HG02759 (cell line): ENCODE results near the gene DOCK4.

Source experiments
- ATAC-seq: cut with Tn5 transposase; IDR thresholded peaks from one replicate; pipeline ENCODE4 v1.9.1; 2021; ENCODE audit warnings: mild to moderate bottlenecking, moderate library complexity; ENCODE audit not compliant: unreplicated experiment

DOCK4 gene

GRCh38 chr7:112084520-112084971 is 121.7 kb downstream of the DOCK4 start:
- peak; percentile 58 for ATAC-seq

DNA sequence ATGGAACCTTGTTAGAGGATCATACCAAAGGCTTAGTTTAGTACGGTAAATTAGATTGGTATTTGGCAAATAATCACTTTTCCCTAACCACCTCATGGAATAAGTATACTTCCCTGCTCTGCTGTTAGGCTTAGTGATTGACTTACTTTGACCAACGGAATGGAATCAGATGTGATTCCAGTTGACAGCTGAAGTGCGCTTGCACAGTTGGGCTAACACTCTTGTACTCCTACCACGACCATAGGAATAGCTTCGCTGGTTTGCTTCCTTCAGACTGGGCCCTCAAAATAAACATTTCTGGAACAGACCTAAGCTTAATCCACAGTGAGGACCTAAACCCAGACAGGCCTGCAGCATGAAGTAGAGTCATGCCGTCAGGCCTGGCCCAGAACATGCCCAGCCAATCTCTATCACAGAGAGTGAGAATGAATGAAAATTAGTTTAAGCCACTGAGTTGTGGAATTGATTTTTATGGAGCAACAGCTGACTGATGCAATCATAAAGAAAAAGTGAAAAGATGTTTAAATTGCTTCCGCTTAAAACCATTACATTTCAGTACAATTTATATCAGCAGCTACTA is 122.3 kb downstream of the DOCK4 start:
- ATAC-seq: no peak

DNA sequence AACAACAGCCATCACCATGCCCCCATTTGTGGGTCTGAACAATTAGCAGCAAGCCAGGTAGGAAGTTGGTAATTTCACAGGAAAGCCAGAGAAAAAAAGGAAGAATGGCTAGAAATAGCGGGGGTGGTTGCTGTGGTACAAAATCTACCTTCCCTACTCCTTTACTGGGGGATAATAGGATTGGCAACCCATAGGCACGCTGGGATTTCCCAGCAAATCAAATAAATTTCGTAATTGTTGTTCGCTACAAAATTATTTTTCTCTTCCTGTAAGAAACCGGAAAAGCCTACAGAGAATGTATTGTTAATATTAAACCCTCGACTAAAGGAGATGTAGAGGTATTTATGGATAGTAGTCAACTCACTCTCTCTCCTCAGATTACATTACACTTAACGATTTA is 123.9 kb downstream of the DOCK4 start:
- no peak for ATAC-seq

- ATAC-seq: no peak
Observed at GRCh38 chr7:112081778-112082177, 124.4 kb downstream of the DOCK4 start.

DNA sequence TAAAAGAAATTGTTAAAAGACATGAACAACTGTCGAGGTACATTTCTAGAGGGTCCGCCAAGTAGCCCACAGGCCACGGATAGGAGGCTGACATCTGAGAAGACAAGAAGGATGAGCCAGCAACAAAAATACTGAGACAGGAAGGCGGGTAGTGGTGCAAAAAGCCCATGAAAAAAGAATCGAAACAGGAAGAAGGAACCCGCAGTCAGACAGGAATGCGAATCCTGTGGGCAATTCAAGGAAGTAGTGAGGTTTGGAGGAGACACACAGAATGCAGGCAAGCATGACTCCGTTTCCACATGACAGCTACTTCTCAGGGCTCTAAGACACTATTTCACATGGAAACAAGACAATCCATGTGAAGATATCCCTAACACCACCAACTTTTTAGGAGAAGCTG is 125.2 kb downstream of the DOCK4 start:
- peak; percentile 45 for ATAC-seq

DNA sequence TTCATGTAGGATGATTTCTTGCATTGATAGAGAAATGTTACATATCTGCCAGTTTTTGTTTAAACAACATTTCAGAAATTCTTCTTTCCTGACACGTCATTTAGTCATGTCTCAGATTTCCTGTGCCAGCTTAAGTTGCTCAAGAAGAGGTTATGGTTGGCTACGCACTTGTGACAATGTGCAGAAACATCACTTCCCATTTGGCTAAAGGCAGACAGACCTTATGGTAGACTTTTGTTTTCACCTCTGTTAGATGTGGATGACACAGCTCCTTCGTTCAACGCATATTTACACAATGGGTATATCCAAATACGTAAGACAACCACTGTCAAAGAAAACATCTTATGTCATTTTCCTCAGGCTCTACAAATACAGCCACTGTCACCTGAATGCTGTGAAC is 125.8 kb downstream of the DOCK4 start:
- peak; percentile 85 for ATAC-seq

DNA sequence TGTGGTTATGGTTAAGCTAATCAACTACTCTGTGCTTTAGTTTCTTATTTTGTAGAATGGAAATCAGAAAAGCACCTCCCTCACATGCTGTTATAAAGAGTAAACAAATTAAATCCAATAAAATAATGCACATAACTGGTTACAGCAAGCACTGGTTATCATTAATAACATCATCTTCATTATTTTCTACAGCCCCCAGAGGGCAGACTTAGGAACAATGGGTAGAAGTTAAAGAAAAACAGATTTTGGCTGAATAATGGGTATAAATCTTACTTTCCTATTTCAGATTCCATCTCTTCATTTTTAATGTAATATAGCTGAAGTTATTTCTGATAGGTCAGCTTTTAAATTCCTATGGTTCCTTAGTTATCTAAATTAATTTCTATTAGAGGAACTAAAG is 126.5 kb downstream of the DOCK4 start:
- ATAC-seq: no peak

- ATAC-seq: no peak
Observed at GRCh38 chr7:112079122-112079521, 127.1 kb downstream of the DOCK4 start.

DNA sequence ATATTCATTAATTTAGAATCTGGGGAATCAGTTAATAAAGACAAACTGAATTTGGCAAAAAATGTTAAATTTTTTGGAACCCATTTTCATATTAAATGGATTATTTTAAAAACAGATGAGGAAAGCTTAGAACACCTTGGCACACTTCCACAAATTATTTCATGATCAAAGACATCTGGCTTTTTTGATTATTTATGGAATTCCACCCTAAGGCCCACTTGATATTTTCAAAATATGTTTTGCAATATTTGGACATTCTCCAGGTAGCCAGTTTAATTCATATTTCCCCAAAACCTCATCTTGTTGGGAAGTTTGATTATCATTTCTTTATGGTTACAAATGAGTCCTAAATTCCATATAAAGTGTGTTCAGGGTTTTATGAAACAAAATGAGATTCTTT is 129.9 kb downstream of the DOCK4 start:
- ATAC-seq: no peak

- no peak for ATAC-seq
Observed at GRCh38 chr7:112074464-112074863, 131.7 kb downstream of the DOCK4 start.

DNA sequence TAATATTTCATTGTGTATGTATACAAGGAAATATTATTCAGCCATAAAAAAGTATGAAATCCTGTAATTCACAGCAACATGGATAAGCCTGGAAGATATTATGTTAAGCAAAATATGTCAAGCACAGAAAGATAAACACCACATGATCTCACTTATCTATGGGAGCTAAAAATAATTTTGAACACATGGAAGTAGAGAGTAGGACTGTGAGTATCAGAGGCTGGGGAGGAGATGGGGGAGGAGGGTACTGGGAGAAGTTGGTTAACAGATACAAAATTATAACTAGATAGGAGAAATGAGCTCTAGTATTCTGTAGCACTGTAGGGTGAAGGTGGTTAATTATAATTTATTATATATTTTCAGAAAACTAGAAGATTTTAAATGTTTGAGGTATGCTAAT is 132.7 kb downstream of the DOCK4 start:
- no peak for ATAC-seq

DNA sequence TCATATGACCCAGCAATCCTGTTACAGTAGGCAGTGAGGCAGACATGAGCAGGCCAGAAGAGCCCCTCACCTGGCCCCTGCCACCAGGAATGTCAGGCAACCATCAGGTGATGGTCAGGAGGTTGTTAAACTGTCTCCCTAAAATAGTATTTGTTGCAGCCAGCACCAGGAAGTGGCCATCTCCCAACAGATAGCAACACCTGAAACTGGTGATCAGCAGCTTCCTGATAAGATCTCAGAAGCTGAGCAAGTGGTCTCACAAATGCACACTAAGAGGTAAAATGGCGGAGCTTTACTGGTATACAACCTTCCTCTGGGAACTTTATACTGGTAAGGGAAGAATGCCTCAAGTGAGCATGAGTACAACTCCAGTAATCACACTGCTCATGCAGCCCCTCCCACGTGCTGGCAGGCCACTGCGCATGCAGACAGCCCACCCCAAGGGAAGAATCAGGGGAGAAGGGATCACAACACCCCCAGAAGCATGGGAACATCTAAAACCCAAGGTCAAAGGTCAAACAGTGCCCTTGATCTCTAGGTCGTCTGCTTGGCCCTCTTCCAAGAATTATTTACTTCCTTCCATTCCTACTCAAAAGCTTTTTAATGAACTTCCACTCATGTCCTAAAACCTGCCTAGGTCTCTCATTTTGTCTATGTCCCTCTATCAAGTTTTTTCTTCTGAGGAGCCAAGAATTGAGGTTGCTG is 133.5 kb downstream of the DOCK4 start:
- no peak for ATAC-seq

DNA sequence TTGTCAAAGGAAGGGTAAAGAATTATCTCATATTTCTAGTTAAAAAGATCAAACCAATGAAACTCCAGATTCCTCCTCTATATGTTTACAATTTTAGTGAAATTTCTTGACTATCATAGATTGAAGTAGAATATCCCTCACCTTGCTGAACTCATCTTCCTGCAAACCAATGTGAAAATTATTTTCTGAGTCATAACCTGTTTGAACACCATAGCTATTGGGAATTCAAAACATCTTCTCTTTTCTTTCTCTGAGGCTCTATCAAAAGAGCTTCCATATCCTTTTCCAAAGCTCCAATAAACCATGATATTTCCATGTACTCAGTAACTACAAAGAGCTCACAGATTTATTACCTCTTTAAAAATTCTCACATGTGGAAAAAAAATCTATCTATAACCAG is 134.3 kb downstream of the DOCK4 start:
- no peak for ATAC-seq

DNA sequence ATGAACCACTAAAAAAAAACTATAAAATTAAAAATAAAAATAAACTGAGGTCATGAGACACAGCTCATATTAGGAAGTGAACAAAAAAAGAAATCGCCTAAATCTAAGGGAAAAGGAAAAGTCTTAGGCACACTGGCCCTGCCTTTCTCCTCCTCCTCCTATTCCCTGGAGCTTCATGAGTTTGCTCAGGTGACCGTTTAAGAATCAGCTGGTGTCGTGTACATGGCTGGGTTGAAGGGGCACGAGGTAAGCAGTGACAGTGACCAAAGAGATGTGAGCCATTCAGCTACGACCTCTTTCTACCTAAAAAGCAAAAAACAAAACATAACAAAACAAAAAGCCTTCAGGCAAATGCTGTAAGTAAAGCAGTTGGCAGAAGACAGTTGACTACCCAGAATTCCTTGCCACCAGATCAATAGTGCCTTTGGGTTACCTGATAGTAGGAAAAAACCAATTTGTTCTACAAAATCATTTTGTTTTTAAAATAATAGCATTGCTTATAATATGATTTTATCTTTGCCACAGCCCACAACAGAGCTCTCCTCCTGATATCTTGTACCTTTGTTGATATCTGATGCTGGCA is 135.4 kb downstream of the DOCK4 start:
- ATAC-seq: no peak

DNA sequence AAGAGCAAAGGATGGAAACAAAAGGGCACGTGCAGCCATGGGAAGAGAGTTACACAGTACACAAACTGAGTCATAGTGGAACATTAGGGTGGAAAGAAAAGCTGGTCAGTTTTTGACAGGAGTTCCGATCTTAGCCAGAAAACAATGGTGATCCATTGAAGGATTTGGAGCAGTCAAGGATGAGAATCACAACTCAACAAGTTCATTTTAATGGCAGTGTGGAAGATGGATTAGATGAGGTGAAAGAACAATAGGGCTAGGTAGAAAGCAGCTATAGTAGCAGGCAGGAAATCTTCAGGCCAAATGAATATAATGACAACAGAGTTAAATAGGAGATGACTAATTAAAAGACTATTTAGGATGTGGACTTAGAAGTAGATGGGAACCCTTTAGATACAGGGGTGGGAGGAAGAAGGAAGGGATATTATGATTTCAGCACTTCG is 136.3 kb downstream of the DOCK4 start:
- ATAC-seq: no peak

GRCh38 chr7:112068967-112069366 is 137.2 kb downstream of the DOCK4 start:
- ATAC-seq: no peak

- ATAC-seq: no peak
Observed at GRCh38 chr7:112067632-112068540, 138.3 kb downstream of the DOCK4 start.

- ATAC-seq: no peak
Observed at GRCh38 chr7:112067200-112067599, 139.0 kb downstream of the DOCK4 start.

- ATAC-seq: no peak
Observed at GRCh38 chr7:112065758-112066157, 140.4 kb downstream of the DOCK4 start.

- ATAC-seq: no peak
Observed at GRCh38 chr7:112064627-112065385, 141.4 kb downstream of the DOCK4 start.

- ATAC-seq: no peak
Observed at GRCh38 chr7:112063974-112064373, 142.2 kb downstream of the DOCK4 start.
